ENCODE results near the gene COL27A1.
"Not testable (repeated sequence)": the region's sequence is repeated elsewhere in the genome, so short reads cannot be mapped to it uniquely, and the experiment has no call there.

The COL27A1 gene

GRCh38 chr9:114333718-114334117 is 178.4 kb downstream of the COL27A1 start:
- H3K27me3 ChIP-seq (ENCODE audit: insufficient read depth, insufficient read length); H3K4me3 ChIP-seq (ENCODE audit: insufficient read length, low read depth); DNase-seq (ENCODE audit: low read depth, low spot score): not testable (repeated sequence)

GRCh38 chr9:114334490-114334889 is 179.2 kb downstream of the COL27A1 start:
- no peak overlapping the region for H3K9ac ChIP-seq (ENCODE audit: insufficient read length, low read depth)
- H3K4me3 ChIP-seq (ENCODE audit: insufficient read length, low read depth), result no peak overlapping the region
- H3K4me1 ChIP-seq (ENCODE audit: insufficient read depth, insufficient read length), result peaks cover 4% of the 10 kb centered on the region
- peaks cover 47% of the 10 kb centered on the region for H3K36me3 ChIP-seq (ENCODE audit: insufficient read depth, insufficient read length, low read length)
- no peak for DNase-seq (ENCODE audit: low read depth, low spot score)
- no peak for TF ChIP-seq YY1 (IDR thresholded peaks at IDR 0.05; ENCODE audit: insufficient read depth, insufficient read length)
- peaks cover 4% of the 10 kb centered on the region; the same call in 1 of the 2 replicates for H3K9me3 ChIP-seq (ENCODE audit: insufficient read depth, low read length)
- H3K27me3 ChIP-seq (ENCODE audit: insufficient read depth, insufficient read length), result no peaks in the 10 kb centered on the region

More at GRCh38 chr9:114333718-114334117, 178.4 kb downstream of the COL27A1 start:
- not testable (repeated sequence) for H3K9ac ChIP-seq (ENCODE audit: insufficient read length, low read depth); H3K9me3 ChIP-seq (ENCODE audit: insufficient read depth, low read length); H3K4me1 ChIP-seq (ENCODE audit: insufficient read depth, insufficient read length)
- peaks cover 40% of the 10 kb centered on the region for H3K36me3 ChIP-seq (ENCODE audit: insufficient read depth, insufficient read length, low read length)

GRCh38 chr9:114335745-114336144 is 180.4 kb downstream of the COL27A1 start:
- Histone ChIP-seq H3K9me3 (ENCODE audit: insufficient read depth, low read length) (peaks cover 4% of the 10 kb centered on the region; the same call in 1 of the 2 replicates), H3K4me3 (ENCODE audit: insufficient read length, low read depth) (no peak overlapping the region), H3K36me3 (ENCODE audit: insufficient read depth, insufficient read length, low read length) (peaks cover 58% of the 10 kb centered on the region), H3K27me3 (ENCODE audit: insufficient read depth, insufficient read length) (no peaks in the 10 kb centered on the region), H3K9ac (ENCODE audit: insufficient read length, low read depth) (no peak overlapping the region), H3K4me1 (ENCODE audit: insufficient read depth, insufficient read length) (peaks cover under 1% of the 10 kb centered on the region)
- TF ChIP-seq ZNF274 (IDR thresholded peaks at IDR 0.05; ENCODE audit: low read depth, low read length), result no peak
- no peak for TF ChIP-seq YY1 (IDR thresholded peaks at IDR 0.05; ENCODE audit: insufficient read depth, insufficient read length)
- TF ChIP-seq SUZ12 (IDR thresholded peaks at IDR 0.05; ENCODE audit: extremely low read depth, insufficient read depth, insufficient read length), result no peak
- DNase-seq (ENCODE audit: low read depth, low spot score), result no peak

GRCh38 chr9:114336157-114336556 is 180.8 kb downstream of the COL27A1 start:
- Histone ChIP-seq H3K9ac (ENCODE audit: insufficient read length, low read depth) (no peak overlapping the region), H3K27me3 (ENCODE audit: insufficient read depth, insufficient read length) (no peaks in the 10 kb centered on the region), H3K4me3 (ENCODE audit: insufficient read length, low read depth) (no peak overlapping the region), H3K4me1 (ENCODE audit: insufficient read depth, insufficient read length) (no peaks in the 10 kb centered on the region), H3K9me3 (ENCODE audit: insufficient read depth, low read length) (peaks cover 4% of the 10 kb centered on the region; the same call in 1 of the 2 replicates), H3K36me3 (ENCODE audit: insufficient read depth, insufficient read length, low read length) (peaks cover 62% of the 10 kb centered on the region)
- TF ChIP-seq YY1 (IDR thresholded peaks at IDR 0.05; ENCODE audit: insufficient read depth, insufficient read length), result no peak
- no peak for TF ChIP-seq ZNF274 (IDR thresholded peaks at IDR 0.05; ENCODE audit: low read depth, low read length)
- TF ChIP-seq SUZ12 (IDR thresholded peaks at IDR 0.05; ENCODE audit: extremely low read depth, insufficient read depth, insufficient read length), result no peak
- DNase-seq (ENCODE audit: low read depth, low spot score), result no peak

- Histone ChIP-seq H3K9me3 (ENCODE audit: insufficient read depth, low read length) (peaks cover 4% of the 10 kb centered on the region; the same call in 1 of the 2 replicates), H3K9ac (ENCODE audit: insufficient read length, low read depth) (no peak overlapping the region), H3K4me3 (ENCODE audit: insufficient read length, low read depth) (no peak overlapping the region), H3K4me1 (ENCODE audit: insufficient read depth, insufficient read length) (no peaks in the 10 kb centered on the region), H3K27me3 (ENCODE audit: insufficient read depth, insufficient read length) (no peaks in the 10 kb centered on the region), H3K36me3 (ENCODE audit: insufficient read depth, insufficient read length, low read length) (peaks cover 69% of the 10 kb centered on the region)
- no peak for DNase-seq (ENCODE audit: low read depth, low spot score)
- TF ChIP-seq SUZ12 (IDR thresholded peaks at IDR 0.05; ENCODE audit: extremely low read depth, insufficient read depth, insufficient read length) (no peak), ZNF274 (IDR thresholded peaks at IDR 0.05; ENCODE audit: low read depth, low read length) (no peak), YY1 (IDR thresholded peaks at IDR 0.05; ENCODE audit: insufficient read depth, insufficient read length) (no peak)
Observed at GRCh38 chr9:114336699-114337395, 181.5 kb downstream of the COL27A1 start.

- no peak for DNase-seq (ENCODE audit: low read depth, low spot score)
- Histone ChIP-seq H3K9ac (ENCODE audit: insufficient read length, low read depth) (no peak overlapping the region), H3K4me3 (ENCODE audit: insufficient read length, low read depth) (no peak overlapping the region), H3K4me1 (ENCODE audit: insufficient read depth, insufficient read length) (no peaks in the 10 kb centered on the region), H3K27me3 (ENCODE audit: insufficient read depth, insufficient read length) (no peaks in the 10 kb centered on the region), H3K9me3 (ENCODE audit: insufficient read depth, low read length) (peaks cover 4% of the 10 kb centered on the region; the same call in 1 of the 2 replicates), H3K36me3 (ENCODE audit: insufficient read depth, insufficient read length, low read length) (peaks cover 81% of the 10 kb centered on the region)
- TF ChIP-seq SUZ12 (IDR thresholded peaks at IDR 0.05; ENCODE audit: extremely low read depth, insufficient read depth, insufficient read length) (no peak), ZNF274 (IDR thresholded peaks at IDR 0.05; ENCODE audit: low read depth, low read length) (no peak), YY1 (IDR thresholded peaks at IDR 0.05; ENCODE audit: insufficient read depth, insufficient read length) (no peak)
Observed at GRCh38 chr9:114338187-114338586, 182.8 kb downstream of the COL27A1 start.

- Histone ChIP-seq H3K4me3 (ENCODE audit: insufficient read length, low read depth) (no peak overlapping the region), H3K9me3 (ENCODE audit: insufficient read depth, low read length) (peaks cover 3% of the 10 kb centered on the region; the same call in 1 of the 2 replicates), H3K9ac (ENCODE audit: insufficient read length, low read depth) (no peak overlapping the region), H3K4me1 (ENCODE audit: insufficient read depth, insufficient read length) (no peaks in the 10 kb centered on the region), H3K27me3 (ENCODE audit: insufficient read depth, insufficient read length) (no peaks in the 10 kb centered on the region), H3K36me3 (ENCODE audit: insufficient read depth, insufficient read length, low read length) (peaks cover 91% of the 10 kb centered on the region)
- peak; percentile 28 for DNase-seq (ENCODE audit: low read depth, low spot score)
- TF ChIP-seq YY1 (IDR thresholded peaks at IDR 0.05; ENCODE audit: insufficient read depth, insufficient read length) (no peak), SUZ12 (IDR thresholded peaks at IDR 0.05; ENCODE audit: extremely low read depth, insufficient read depth, insufficient read length) (no peak), ZNF274 (IDR thresholded peaks at IDR 0.05; ENCODE audit: low read depth, low read length) (no peak)
Observed at GRCh38 chr9:114339130-114339908, 184.0 kb downstream of the COL27A1 start.

Data from NT2/D1 (cell line).